Measurements from ENCODE around the gene TRIM72.
"Not testable (repeated sequence)": the region's sequence is repeated elsewhere in the genome, so short reads cannot be mapped to it uniquely, and the experiment has no call there.

The TRIM72 gene

GRCh38 chr16:31190818-31191444 is 23.0 kb upstream of the TRIM72 start:
- no peak for DNase-seq

GRCh38 chr16:31191697-31192428 is 22.1 kb upstream of the TRIM72 start:
- DNase-seq: no peak

GRCh38 chr16:31192856-31193642 is 20.9 kb upstream of the TRIM72 start:
- DNase-seq: no peak

- DNase-seq: no peak
Measured at GRCh38 chr16:31193874-31194273, 20.0 kb upstream of the TRIM72 start.

- DNase-seq: no peak
Measured at GRCh38 chr16:31194898-31195297, 19.0 kb upstream of the TRIM72 start.

- not testable (repeated sequence) for DNase-seq
Measured at GRCh38 chr16:31195861-31196260, 18.1 kb upstream of the TRIM72 start.

- DNase-seq: no peak
Measured at GRCh38 chr16:31196324-31197088, 17.4 kb upstream of the TRIM72 start.

GRCh38 chr16:31198207-31198882 is 15.6 kb upstream of the TRIM72 start:
- DNase-seq: no peak

- no peak for DNase-seq
Measured at GRCh38 chr16:31199430-31200041, 14.4 kb upstream of the TRIM72 start.

GRCh38 chr16:31200111-31200510 is 13.8 kb upstream of the TRIM72 start:
- DNase-seq: not testable (repeated sequence)

- no peak for DNase-seq
Measured at GRCh38 chr16:31200821-31201568, 12.9 kb upstream of the TRIM72 start.

GRCh38 chr16:31201582-31202413 is 12.1 kb upstream of the TRIM72 start:
- no peak for DNase-seq

- DNase-seq: no peak
Measured at GRCh38 chr16:31202414-31203375, 11.2 kb upstream of the TRIM72 start, which contains the start of gene PYCARD. Gene PYCARD, minus strand, starts transcription at chr16:31202760. Its CDS starts 70 bp downstream, at chr16:31202690.

- no peak for DNase-seq
Measured at GRCh38 chr16:31204871-31205666, 8.8 kb upstream of the TRIM72 start.

- no peak for DNase-seq
Measured at GRCh38 chr16:31206776-31207175, 7.1 kb upstream of the TRIM72 start.

- DNase-seq: no peak
Measured at GRCh38 chr16:31213342-31213741, 577 bp upstream of the TRIM72 start.

GRCh38 chr16:31214708-31215286 is 878 bp downstream of the TRIM72 start:
- no peak for DNase-seq

All from NCI-H2081 treated with DMSO at 0.1 percent for 48 hours (cell line).